Stimulated activated naive CD4-positive, alpha-beta T cell treated with Interleukin-2 at 50 U/mL for 16 hours (primary cell): ENCODE measurements around the gene HAX1.
"Not testable (repeated sequence)": the region's sequence is repeated elsewhere in the genome, so short reads cannot be mapped to it uniquely, and the experiment has no call there.

ENCODE experiments used
- DNase-seq: peaks from one replicate; lab custom pipeline; 2025; lab: John Stamatoyannopoulos, UW

Gene HAX1

DNA sequence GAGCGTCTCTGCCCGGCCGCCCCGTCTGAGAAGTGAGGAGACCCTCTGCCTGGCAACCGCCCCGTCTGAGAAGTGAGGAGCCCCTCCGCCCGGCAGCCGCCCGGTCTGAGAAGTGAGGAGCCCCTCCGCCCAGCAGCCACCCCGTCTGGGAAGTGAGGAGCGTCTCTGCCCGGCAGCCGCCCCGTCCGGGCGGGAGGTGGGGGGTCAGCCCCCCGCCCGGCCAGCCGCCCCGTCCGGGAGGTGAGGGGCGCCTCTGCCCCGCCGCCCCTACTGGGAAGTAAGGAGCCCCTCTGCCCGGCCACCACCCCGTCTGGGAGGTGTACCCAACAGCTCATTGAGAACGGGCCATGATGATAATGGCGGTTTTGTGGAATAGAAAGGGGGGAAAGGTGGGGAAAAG, 15.2 kb downstream of the HAX1 start:
- DNase-seq, result not testable (repeated sequence)

DNA sequence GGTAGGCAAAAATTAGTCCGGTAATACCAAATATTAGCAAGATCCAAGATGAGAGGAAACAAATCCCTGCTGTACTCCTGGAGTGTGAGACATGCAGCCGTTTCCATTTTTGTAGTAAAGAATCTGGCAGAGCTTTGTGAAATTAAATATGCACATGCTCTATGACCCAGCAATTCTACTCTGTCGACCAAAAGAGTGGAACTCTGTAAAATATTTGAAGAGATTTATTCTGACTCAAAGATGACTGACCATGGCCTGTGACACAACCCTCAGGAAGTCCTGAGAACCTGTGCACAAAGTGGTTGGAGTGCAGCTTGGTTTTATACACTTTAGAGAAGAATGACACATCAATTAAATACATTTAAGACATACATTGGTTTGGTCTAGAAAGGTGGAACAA, 16.2 kb downstream of the HAX1 start:
- DNase-seq, result no peak

DNA sequence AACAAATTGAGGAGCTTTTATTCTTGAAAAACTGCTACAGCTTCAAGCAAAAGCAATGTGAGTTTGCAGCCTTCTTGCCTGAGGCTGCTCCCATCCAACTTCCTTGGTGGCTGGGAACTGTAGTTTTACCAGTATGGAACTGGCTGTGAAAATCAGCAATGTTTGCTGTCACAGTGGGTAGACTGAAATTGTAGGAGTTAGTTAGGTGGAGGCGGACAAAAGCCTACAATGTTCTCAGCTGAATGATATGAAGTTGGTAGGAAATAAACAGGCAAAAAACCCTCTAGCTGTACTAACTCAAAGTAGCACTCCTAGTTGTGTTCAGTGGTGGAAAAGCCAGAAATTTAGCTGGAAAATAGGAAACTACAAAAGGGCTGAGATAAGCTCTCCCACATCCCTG, 18.5 kb downstream of the HAX1 start:
- no peak for DNase-seq

DNA sequence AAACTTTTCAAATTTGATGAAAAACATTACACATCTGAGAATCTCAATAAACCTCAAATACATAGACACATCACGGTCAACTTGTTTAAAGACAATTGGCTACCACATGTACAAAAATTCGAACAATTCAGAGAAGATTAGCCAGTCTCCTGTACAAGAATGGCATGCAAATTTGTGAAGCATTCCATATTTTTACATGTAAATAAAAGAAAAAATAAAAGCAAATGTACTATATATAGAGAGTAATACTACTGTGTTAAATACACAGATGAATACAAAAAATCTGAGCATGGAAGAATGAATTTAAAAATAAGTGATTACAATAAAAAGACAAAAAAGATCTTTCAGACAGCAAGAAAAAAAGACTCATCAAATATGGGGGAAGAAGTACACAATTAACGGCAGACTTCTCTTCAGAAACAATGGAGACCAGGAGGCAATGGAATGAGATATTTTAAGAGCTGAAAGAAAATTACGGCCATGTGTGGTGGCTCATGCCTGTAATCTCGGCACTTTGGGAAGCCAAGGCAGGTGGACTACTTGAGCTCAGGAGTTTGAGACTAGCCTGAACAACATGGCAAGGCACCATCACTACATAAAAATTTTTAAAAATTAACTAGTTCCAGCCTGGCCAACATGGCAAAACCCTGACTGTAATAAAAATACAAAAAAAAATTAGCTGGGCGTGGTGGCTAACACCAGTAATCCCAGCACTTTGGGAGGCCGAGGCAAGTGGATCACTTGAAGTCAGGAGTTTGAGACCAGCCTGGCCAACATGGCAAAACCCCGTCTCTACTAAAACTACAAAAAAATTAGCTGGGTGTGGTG, 23.2 kb downstream of the HAX1 start:
- no peak for DNase-seq

DNA sequence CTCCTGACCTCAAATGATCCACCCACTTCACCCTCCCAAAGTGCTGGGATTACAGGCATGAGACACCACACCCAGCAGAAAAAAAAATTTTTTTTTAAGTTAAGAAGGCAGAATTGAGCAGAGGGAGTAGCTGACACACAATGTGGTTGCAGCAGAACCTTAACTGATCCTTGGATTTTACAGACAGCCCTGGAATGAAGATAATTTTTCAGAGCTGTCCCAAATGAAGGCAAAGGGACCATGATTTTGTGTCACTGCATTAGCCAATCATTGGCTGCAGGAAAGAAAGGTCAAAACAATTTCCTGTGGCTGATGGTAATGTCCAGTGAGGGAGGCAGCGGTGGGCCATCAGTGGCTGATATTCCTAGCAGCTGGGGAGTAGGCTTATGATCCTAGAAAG, 29.2 kb downstream of the HAX1 start:
- no peak for DNase-seq

DNA sequence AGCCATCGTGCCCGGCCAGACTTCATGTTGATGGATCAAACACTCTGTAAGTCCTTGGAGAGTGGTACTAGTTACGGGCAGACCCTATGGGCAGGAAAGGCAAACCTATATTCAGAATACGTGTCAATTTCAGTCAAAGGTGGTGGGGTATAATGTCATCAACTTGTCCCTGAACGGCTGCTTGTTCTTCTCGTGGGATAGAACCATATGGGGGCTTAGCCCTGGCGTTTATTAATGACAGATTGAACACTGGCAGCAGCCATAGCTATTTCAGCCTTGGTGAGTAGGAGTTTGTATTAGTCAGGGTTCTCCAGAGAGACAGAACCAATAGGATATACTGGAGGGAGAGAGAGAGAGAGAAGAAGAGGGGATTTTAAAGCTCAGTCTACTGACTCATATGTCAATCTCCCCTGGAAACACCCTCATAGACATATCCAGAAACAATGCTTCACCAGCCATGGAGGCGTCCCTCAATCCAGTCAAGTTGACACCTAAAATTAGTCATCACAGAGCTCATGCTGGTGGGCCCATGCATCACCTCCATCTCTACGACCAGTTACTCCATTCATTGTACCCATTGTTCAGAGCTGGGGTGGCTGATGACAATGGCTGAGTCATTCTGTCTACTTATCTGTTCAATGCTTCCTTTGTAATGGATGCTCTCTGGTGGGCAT, 32.4 kb downstream of the HAX1 start:
- peak; percentile 45 for DNase-seq

DNA sequence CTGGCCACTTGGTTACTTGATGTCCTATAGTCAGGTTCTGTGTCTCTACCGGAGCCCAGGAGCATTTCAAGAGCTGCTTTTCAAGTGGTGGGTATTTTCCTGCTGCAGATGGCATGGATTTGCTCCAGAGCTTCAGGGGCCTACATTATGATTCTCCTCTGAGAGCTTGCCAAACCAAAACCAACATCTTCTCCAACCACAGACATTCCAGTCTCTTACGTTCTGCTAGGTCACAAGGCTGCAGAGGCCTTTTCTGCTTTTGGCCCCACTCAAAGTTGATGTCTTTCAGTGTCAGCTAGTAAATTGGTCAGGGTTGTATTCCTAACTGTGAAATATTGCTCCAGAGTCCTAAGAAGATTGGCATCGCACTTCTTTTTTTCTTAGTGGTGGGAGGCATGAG, 33.7 kb downstream of the HAX1 start:
- no peak for DNase-seq

DNA sequence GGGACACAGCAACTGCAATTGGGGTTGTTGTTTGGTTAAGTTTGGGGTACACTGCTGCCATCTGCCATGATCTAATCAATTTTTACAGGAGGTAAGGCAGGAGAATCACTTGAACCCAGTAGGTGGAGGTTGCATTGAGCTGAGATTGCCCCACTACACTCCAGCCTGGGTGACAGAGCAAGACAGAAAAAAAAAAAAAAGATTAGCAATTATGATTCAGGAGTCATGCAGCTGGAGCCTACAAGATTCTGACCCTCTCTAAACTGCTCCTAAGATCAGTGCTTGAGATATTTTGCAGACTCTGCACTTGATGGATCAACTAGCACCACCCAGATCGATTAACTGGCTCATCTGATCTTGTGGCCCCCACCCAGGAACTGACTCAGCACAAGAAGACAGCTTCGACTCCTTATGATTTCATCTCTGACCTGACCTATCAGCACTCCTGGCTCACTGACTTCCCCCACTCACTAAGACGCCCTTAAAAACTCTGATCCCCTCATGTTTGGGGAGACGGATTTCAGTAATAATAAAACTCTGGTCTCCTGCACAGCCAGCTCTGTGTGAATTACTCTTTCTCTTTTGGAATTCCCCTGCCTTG, 35.3 kb downstream of the HAX1 start:
- DNase-seq, result not testable (repeated sequence)

DNA sequence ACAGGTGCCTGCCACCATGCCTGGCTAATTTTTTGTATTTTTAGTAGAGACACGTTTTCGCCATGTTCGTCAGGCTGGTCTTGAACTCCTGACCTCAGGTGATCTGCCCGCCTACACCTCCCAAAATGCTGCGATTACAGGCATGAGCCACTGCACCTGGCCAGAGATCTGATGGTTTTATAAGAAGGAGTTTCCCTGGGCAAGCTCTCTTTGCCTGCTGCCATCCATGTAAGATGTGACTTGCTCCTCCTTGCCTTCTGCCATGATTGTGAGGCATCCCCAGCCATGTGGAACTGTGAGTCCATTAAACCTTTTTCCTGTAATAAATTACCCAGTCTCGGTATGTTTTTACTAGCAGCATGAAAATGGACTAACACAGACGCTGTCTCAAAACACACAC, 36.7 kb downstream of the HAX1 start:
- not testable (repeated sequence) for DNase-seq

DNA sequence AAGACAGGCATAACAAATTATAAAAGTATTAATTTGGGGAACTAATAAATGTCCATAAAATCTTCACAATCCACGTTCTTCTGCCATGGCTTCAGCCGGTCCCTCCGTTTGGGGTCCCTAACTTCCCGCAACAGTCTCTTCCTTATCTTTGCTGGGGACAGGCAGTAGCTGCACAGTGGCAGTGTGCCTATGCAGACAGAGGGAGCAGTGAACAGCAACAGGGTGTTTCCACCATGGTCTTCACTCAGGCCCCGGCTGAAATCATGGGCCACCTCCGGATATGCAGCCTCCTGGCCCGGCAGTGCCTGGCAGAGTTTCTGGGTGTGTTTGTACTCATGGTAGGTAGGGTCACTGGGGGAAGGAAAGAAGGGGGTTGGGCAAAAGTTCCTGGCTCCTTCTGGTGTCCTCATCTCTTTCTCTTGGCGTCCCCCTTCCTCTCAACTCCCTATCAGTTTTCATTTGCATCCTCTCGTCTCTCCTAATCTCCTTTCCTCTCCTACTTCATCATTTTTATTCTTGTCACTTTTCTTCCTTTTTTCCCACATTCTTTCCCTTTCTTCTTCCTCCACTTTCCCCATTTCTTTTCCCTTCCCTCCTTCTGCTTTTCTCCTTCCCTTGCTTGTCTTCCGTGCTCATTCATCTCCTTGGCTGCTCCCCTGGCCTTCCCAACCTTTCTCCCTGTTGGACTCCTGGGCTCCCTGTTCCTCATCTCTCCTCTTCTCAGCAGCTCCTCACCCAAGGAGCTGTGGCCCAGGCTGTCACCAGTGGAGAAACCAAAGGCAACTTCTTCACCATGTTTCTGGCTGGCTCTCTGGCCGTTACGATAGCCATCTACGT, 40.0 kb downstream of the HAX1 start:
- DNase-seq, result not testable (repeated sequence)

DNA sequence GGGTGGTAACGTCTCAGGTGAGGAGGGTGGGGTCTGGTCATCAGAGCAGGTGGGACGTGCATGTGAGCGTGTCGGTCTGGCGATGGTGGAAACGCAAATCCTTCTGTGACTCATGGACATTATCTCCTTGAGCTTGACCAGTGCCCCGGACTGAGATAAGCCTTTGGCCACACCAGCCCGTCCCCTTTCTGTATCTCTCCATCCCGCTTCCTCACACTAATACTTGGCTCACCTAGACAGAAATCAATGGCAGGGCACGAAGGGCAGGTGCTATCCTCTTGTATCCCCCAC, 40.6 kb downstream of the HAX1 start:
- DNase-seq, result no peak

DNA sequence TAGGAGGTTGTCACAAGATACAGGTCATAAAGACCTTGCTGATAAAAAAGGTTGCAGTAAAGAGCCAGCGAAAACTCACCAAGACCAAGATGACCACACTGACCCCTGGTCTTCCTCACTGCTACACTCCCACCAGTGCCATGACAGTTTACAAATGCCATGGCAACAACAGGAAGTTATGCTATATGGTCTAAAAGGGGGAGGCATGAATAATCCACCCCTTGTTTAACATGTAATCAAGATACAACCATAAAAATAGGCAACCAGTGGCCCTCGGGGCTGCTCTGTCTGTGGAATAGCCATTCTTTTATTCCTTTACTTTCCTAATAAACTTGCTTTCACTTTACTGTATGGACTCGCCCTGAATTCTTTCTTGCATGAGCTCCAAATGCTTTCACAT, 41.8 kb downstream of the HAX1 start:
- DNase-seq, result not testable (repeated sequence)

DNA sequence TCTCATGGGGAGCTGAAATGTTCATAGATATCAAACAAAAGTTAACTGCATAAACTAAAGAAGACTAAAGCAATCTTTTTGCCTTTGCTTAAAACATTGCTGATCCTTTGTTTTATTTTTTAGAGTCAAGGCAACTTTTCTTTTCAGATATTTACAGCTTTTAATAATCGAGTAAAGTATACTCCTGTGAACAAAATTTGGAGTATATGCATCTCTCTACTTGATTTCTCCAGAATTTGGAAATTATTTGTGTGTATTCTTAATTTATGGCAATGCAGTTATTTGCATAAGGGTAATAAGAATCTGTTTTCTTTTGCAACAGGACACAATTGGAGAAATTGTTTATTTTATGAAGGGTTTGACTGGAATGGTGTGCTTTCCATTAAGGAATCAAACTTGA, 44.3 kb downstream of the HAX1 start:
- DNase-seq, result no peak

DNA sequence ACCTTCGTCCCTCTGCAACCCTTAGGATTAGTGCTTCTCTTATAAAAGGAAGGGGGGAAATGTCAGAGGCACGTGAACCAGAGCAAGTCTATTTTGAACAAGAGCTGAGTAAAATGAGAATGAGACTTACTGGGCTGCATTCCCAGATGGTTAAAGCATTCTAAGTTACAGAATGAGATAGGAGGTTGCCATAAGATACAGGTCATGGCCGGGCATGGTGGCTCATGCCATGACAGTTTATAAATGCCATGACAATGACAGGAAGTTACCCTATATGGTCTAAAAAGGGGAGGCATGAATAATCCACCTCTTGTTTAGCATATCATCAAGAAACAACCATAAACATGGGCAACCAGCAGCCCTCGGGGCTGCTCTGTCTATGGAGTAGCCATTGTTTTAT, 46.0 kb downstream of the HAX1 start:
- no peak for DNase-seq

DNA sequence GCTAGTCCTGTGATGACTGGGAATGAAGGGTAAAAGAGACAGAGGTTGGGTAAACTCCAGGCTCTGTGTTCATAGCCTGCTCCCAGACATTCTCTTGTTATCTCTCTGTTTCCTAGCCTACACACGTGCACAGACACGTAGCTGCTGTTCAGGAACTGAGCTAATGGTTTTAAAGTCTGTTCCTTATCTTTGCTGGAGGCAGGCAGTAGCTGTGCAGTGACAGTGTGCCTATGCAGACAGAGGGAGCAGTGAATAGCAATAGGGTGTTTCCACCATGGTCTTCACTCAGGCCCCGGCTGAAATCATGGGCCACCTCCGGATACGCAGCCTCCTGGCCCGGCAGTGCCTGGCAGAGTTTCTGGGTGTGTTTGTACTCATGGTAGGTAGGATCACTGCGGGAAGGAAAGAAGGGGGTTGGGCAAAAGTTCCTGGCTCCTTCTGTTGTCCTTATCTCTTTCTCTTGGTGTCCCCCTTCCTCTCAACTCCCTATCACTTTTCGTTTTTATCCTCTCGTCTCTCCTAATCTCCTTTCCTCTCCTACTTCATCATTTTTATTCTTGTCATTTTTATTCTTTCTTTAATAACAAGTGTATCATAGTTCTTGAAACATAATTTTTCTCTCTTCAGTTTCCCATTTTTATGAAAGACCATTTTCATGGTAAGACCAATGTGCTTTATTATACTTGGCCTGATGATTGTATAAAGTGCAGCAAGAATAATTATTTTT, 48.6 kb downstream of the HAX1 start, which contains the start of gene AQP10:
Gene AQP10 (plus strand): TSS at position 212 of the 727 bp plus-strand sequence. CDS start 63 bp downstream, at position 275.
- no peak for DNase-seq

DNA sequence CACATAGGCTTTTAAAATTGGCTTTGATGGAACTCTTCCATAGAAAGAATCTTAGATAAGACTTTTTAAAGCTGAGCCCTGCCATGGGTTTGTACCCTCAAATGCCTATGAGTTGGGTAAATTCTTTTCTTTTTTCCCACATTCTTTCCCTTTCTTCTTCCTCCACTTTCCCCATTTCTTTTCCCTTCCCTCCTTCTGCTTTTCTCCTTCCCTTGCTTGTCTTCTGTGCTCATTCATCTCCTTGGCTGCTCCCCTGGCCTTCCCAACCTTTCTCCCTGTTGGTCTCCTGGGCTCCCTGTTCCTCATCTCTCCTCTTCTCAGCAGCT, 49.1 kb downstream of the HAX1 start:
- not testable (repeated sequence) for DNase-seq

DNA sequence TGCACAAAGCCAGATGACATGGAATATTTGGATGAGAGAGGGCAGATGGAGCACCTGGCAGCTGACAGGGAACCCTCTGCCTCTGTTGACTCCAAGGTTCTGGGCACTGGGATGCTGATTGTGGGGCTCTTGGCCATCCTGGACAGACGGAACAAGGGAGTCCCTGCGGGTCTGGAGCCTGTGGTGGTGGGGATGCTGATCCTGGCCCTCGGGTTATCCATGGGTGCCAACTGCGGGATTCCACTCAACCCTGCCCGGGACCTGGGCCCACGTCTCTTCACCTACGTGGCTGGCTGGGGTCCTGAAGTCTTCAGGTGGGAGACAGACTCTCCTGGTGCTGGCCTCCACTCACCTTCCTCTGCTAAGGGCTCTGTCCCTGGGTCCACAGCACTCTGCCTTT, 51.1 kb downstream of the HAX1 start:
- DNase-seq, result no peak

DNA sequence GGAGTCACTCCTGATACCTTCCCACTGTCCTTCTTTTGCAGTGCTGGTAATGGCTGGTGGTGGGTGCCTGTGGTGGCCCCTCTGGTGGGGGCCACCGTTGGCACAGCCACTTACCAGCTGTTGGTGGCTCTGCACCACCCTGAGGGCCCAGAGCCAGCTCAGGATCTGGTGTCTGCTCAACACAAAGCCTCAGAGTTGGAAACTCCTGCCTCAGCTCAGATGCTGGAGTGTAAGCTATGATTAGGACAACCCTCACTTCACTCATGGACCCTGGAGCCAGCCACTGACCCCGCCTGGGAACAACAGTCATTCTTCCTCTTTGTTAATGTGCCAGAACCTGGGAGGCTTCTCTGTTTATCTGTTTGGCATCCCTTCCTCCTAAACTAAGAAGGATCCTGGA, 51.8 kb downstream of the HAX1 start:
- DNase-seq, result no peak

DNA sequence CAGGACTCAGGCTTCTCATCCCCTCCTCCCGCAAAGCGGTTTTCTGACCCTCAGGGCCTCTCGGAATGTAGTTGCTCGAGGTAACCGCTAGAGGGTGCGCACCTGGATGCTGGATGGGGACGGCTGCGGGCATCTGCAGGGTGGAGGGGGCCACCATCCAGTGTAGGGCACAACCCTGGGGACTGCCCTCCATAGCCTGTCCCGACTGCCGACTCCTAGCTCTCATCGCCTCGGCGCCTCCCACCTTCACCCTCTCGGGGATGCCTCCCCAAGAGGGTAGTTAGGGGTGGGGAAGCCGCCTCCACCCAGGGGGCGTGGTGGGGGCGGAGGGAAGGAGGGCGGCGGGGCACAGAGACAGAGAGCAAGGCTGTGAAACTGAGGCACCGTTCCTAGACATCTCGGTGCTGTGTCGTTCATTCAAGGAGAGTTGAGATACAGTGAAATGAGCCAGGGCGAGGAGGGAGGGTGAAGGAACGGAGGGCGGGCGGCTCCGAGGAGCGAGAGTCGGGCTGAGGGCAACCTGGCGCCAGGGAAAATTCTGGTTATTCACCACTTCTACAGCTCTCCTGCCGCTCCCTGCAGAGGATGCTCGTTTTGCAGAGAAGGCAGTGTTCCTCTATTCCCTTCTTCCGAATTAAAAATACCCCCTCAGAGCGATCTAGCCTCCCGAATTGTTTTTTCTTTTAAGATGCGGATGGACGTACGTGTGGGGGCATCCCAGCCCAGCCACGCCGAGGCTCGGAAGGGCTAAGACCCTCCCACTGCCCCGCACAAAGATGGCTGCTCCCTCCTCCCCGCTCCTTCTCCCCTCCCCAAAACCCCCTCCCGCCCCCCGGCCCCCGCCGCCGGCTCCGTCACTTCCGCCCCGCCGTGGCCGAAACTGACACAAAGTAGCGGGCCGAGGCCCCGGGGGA, 52.5 kb downstream of the HAX1 start, which contains the start of gene ATP8B2:
Gene ATP8B2 (plus strand): TSS at position 857 of the 914 bp plus-strand sequence. CDS start 2,617 bp downstream, outside the sequence.
- DNase-seq, result peak; percentile 78
